GM19099 (cell line): ENCODE measurements around the gene SDC1.

Source experiments
- POLR2A ChIP-seq: IDR thresholded peaks from 3 replicates; pipeline ENCODE4 v1.6.1; 2011; ENCODE audit warnings: low read depth; ENCODE audit not compliant: insufficient read length; ENCODE audit errors: extremely low read depth

The SDC1 gene

GRCh38 chr2:20195431-20196033 is 29.4 kb downstream of the SDC1 start:
- TF ChIP-seq POLR2A = no peak

DNA sequence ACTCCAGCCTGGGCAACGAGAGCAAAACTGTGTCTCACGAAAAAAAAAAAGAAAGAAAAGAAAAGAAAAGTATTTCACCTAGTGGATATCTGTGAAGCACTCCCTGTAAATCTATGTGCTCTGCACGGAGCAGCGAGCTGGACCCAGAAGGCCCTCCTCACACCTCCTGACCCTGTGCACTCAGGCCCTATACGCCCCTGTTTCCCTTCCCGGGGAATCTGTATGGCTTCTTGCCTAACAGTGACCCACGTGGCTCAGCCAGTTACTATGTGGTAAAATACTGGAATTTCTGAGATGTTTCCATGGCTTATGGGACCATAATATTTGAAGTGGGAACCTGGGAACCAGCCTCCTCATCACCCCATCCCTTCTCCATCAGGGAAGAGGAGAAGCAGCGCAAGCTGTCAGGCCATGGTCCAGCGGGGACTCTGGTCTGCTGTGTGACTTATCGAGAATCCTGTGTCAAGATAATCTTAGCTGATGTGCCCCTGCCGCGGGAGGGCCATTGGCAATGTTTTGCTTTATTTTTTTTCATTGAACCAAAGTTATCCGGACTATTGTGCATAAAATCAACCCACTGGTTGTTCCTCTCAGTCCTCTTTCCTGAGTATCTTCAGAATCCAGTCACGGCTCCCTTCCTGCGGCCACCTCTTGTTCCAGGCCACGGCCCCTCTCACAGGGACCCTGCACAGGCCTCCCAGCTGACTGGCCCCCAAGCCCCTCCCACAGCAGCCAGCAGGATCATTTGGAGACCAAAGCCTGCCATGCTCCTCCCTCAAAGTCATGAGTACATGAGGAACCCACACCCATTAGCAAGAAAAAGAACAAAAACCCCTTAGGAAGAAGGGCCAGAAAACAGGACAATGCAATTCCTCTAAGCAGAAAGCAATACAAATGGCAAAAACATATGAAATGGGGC is 30.6 kb downstream of the SDC1 start:
- no peak for TF ChIP-seq POLR2A

GRCh38 chr2:20193185-20193584 is 31.7 kb downstream of the SDC1 start:
- TF ChIP-seq POLR2A = no peak

GRCh38 chr2:20192781-20193180 is 32.1 kb downstream of the SDC1 start:
- TF ChIP-seq POLR2A = no peak

DNA sequence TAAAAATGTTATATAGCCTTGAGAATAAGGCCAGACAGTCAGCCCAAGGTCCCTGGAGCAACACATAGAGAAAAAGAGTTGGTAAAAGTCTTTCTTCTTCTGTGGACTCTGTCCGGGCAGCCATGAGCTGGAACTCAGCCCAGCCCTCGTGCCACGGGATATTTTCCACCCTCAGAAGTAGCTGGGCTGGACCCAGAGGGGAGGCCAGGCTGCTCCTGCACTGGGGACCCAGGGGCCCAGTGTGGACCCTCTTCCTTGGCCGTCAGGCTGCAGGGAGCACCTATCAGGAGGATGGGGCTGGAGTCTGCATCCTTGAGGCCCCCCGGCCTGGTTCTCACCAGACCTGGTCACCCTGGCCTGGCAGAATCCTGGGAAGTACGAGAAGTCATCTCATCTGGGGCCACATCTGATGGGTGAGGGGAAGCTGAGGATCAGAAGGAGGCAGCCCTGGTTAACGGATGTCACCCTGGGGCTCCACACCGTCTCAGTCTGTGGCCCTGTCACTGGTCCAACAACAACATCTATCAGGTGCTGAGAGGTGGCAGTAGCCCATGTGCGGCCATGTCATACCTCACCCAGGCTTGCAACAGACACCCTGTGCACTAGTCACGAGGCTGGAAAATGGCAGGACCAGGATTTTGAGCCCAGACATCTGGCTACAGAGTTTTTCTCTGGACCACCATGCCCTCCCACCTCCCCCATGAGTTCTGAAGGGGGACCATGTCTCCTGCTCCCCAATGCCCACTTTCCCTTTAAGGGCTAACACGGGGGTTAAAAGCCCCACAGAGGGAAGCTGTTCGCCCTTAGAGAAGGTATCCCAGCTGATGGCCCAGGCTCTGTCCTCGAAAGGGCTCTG is 33.0 kb downstream of the SDC1 start:
- TF ChIP-seq POLR2A = no peak

GRCh38 chr2:20190876-20191713 is 33.8 kb downstream of the SDC1 start:
- TF ChIP-seq POLR2A = no peak

DNA sequence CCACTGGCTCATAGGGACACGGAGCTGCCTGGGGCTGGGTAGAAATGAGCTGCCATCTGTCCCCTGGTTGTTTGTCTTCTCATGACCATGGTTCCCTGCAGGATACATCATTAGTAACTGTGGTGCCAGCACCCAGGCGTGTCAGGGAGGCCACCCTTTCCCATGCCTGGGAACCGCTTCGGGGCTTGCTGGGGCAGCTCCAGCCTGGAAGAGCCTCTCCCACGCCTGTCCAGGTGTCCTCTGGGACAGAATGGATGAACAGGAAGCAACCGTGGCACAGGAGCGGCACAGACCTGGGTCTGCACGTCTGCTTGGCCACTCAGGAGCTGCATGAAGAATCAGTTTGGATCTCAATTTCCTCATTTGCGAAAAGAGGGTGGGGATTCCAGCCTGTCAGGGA is 34.8 kb downstream of the SDC1 start:
- TF ChIP-seq POLR2A = no peak

DNA sequence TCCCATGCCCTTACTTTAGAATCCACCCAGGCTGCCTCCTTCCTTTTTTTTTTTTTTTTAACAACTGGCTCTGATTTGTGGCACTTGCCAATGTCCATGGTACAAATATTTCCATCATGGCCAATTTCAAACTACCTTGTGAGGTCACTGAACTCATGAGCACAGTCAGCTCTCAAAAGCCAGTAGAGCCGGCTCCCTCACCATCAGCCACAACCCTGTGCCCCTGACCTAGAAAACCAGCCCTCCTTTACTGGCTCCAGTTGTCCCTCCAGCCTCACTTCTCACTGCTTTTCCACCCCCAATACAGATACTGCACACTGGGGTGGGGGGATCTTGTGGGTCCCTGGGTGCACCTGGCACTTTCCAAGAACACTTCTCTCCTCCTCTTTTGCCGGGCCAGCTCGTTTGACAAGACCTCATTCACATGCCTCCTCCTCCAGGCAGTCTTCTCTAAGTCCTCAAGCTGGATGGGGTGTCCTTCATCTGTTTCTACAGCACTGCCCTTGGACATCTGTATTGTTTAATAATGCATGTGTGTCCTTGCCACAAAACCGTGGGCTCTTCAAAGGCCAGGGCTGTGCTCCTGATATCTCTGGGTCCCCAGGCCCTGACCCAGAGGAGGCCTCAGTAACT is 35.5 kb downstream of the SDC1 start:
- no peak for TF ChIP-seq POLR2A

DNA sequence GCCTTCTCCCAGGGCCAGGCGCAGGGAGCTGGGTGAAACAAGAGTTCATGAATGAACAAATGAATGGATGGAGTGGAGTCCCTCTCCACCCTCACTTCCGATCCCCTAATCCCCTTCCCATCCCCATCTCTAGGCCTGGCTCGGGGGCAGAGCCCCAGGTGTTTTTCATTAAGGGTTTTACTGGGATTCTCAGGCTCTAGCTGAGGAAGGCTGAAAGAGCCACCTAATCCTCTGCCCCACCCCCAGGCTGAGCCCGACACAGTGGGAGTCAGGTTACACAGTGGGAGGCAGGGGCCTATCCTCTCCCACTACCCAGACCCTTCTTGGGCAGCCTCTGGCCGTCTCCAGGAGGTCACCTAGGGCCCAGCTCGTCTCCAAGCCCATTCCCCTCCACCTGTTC is 36.1 kb downstream of the SDC1 start:
- TF ChIP-seq POLR2A = no peak

- no peak for TF ChIP-seq POLR2A
These were observed 36.7 kb downstream of the SDC1 start for GRCh38 chr2:20188201-20188600.

DNA sequence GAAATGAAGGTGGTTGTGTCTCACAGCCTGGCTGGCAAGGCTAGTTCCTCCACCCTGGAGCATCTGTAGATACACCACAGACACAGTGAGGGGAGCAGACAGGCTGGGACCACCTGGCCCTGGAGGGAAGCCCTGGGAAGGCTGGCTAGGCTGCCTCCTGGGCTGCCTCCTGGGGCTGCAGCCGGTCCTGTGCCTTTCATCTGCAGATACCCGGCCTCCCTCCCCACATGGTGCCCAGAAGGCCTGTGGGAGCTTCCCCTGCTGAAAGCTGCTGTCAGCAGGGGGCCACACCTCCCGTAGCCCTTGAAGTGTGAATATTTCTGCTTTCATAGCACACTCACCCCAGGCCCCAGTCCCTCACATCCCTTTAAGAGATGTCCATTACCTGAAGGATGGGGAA is 37.6 kb downstream of the SDC1 start:
- TF ChIP-seq POLR2A = no peak

DNA sequence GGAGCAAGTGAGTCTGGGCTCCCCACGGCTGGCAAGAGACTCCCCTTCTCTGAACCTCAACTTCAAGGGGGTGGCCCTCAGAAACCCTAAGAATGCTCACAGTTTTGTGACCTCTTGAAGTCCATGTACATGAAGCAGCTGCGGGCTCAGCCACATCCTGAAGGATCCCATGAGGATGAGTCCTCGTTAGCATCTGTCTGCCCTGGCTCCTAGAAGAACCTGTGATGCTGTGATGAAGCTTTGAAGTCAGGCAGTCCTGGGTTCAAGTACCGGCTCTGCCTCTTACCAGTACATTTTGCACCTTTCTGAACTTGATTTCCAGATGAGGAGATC is 38.1 kb downstream of the SDC1 start:
- TF ChIP-seq POLR2A = no peak

DNA sequence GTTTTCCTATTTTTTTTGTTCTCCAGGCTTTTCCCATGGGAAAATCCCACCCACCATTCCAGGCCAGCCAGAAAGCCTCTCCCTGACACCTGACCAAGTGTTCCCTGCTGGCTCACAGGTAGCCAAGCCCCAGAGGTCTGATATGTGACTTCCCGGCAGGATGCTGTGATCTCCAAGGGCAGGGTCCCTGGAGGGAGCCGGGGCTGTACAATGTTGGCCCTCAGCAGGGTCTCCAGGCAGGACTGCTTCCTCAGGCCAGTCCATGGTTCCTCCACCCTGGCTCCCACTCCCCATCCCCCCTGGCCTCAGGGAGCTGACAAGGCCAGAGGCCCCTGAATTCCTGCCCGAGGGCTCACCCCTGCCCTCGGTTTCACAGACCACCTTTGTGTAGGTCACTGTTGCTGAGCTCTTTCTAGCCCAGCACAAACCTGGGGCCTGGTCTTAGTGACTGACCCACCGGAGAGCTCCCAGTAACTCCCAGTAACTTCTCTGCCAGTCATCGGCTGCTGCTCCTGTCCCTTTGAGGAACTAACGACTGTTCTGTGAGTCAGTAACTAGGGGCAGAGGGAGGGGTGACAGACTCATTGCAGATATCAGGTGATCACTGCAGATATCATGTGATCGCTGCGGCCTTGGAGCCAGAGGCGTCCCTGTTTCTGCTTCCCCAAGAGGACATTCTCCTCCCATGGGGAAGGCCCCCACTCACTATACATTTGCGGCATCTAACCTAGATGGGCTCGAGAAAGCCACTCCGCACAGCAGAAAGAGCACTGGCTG is 38.7 kb downstream of the SDC1 start:
- no peak for TF ChIP-seq POLR2A
